HEK293 (cell line): Measurements from ENCODE around the gene PA2G4.

Experiments used
- CTCF ChIA-PET: fragments of 350-600 bp; formaldehyde crosslinking; extraction: SDS; loops from one replicate; lab custom pipeline; 2021; ENCODE audit warnings: antibody characterized with exemption; lab: Yijun Ruan, JAX
- POLR2A ChIA-PET: fragments of 300-600 bp; formaldehyde crosslinking; extraction: SDS; loops from one replicate; lab custom pipeline; 2020; ENCODE audit warnings: antibody characterized with exemption, inconsistent platforms; lab: Yijun Ruan, JAX
- H3K27ac ChIP-seq: fragments of 200-500 bp; sonication (Bioruptor generic); 2 replicates; pipeline ENCODE4 v1.5.1; 2014; ENCODE audit warnings: low read depth, low read length, control low read depth, inconsistent platforms; ENCODE audit errors: extremely low read depth
- H3K36me3 ChIP-seq, 2 experiments: fragments of 200-500 bp in 1 of 2; sonication (Bioruptor generic) in 1 of 2; 1 replicate in 1 of 2; 2 replicates in 1 of 2; pipeline ENCODE4 v1.5.1; 2014 to 2017; ENCODE audit warnings: inconsistent platforms in 2 of 2, low read length in 2 of 2; ENCODE audit not compliant: control insufficient read depth in 2 of 2, insufficient read depth in 1 of 2
- H3K4me1 ChIP-seq: fragments of 200-500 bp; sonication (Bioruptor generic); 2 replicates; pipeline ENCODE4 v1.5.1; 2014; ENCODE audit warnings: mild to moderate bottlenecking, low read length, inconsistent platforms; ENCODE audit not compliant: control insufficient read depth, insufficient read depth
- H3K4me3 ChIP-seq: 2 replicates; pipeline ENCODE4 v1.5.1; 2011; ENCODE audit warnings: low read depth, mild to moderate bottlenecking, control low read depth, low read length, moderate library complexity
- H3K9me3 ChIP-seq: fragments of 200-500 bp; sonication (Bioruptor generic); 2 replicates; pipeline ENCODE4 v1.5.1; 2014; ENCODE audit warnings: low read depth, low read length, inconsistent platforms; ENCODE audit not compliant: control insufficient read depth, insufficient read depth
- KLF17 ChIP-seq: fragments of 450-650 bp; formaldehyde crosslinking; IDR thresholded peaks from 2 replicates; pipeline ENCODE4 v1.5.1; 2016; ENCODE audit warnings: missing biosample characterization, missing genetic modification characterization
- KLF8 ChIP-seq: fragments of 450-650 bp; formaldehyde crosslinking; IDR thresholded peaks from 2 replicates; pipeline ENCODE4 v1.5.1; 2016; ENCODE audit warnings: missing biosample characterization, missing genetic modification characterization
- KLF9 ChIP-seq: fragments of 450-650 bp; formaldehyde crosslinking; IDR thresholded peaks from 2 replicates; pipeline ENCODE4 v1.5.1; 2016; ENCODE audit warnings: missing biosample characterization, missing genetic modification characterization, low read depth
- MEIS1 ChIP-seq: sonication (generic); formaldehyde crosslinking; IDR thresholded peaks from 2 replicates; pipeline ENCODE4 v1.8.1; 2022; ENCODE audit warnings: missing genetic modification reagents, mild to moderate bottlenecking, borderline replicate concordance
- MZF1 ChIP-seq: fragments of 450-650 bp; formaldehyde crosslinking; IDR thresholded peaks from 2 replicates; pipeline ENCODE4 v1.5.1; 2017; ENCODE audit warnings: missing biosample characterization, missing genetic modification characterization, borderline replicate concordance
- YY1 ChIP-seq: fragments of 450-650 bp; formaldehyde crosslinking; IDR thresholded peaks from 2 replicates; pipeline ENCODE4 v1.5.1; 2018; ENCODE audit warnings: missing biosample characterization, missing genetic modification characterization
- ZBTB44 ChIP-seq: fragments of 450-650 bp; IDR thresholded peaks from 2 replicates; pipeline ENCODE4 v1.5.1; 2018; ENCODE audit warnings: missing biosample characterization, mild to moderate bottlenecking, missing genetic modification characterization
- ZBTB49 ChIP-seq: fragments of 450-650 bp; formaldehyde crosslinking; IDR thresholded peaks from 2 replicates; pipeline ENCODE4 v1.5.1; 2016; ENCODE audit warnings: missing biosample characterization, missing genetic modification characterization, low read depth
- ZNF114 ChIP-seq: fragments of 450-650 bp; formaldehyde crosslinking; IDR thresholded peaks from 2 replicates; pipeline ENCODE4 v1.5.0; 2017; ENCODE audit warnings: missing biosample characterization, missing genetic modification characterization
- ZNF138 ChIP-seq: fragments of 450-650 bp; formaldehyde crosslinking; IDR thresholded peaks from 2 replicates; pipeline ENCODE4 v1.5.1; 2016; ENCODE audit warnings: missing biosample characterization, missing genetic modification characterization, borderline replicate concordance
- ZNF2 ChIP-seq: fragments of 450-650 bp; formaldehyde crosslinking; IDR thresholded peaks from 2 replicates; pipeline ENCODE4 v1.5.1; 2016; ENCODE audit warnings: missing biosample characterization, missing genetic modification characterization
- ZNF239 ChIP-seq: fragments of 450-650 bp; formaldehyde crosslinking; IDR thresholded peaks from 2 replicates; pipeline ENCODE4 v1.5.1; 2016; ENCODE audit warnings: missing biosample characterization, missing genetic modification characterization
- ZNF341 ChIP-seq: fragments of 450-650 bp; formaldehyde crosslinking; IDR thresholded peaks from 2 replicates; pipeline ENCODE4; 2016; ENCODE audit warnings: low read depth, missing biosample characterization, missing genetic modification characterization
- ZNF544 ChIP-seq: fragments of 450-650 bp; formaldehyde crosslinking; IDR thresholded peaks from 2 replicates; pipeline ENCODE4 v1.5.0; 2017; ENCODE audit warnings: missing biosample characterization, missing genetic modification characterization
- ZNF555 ChIP-seq: fragments of 450-650 bp; formaldehyde crosslinking; conservative IDR thresholded peaks from 2 replicates; pipeline ENCODE4 v1.5.1; 2017; ENCODE audit warnings: missing biosample characterization, mild to moderate bottlenecking, missing genetic modification characterization, inconsistent platforms
- ZNF600 ChIP-seq: fragments of 450-650 bp; formaldehyde crosslinking; IDR thresholded peaks from 2 replicates; pipeline ENCODE4 v1.5.1; 2016; ENCODE audit warnings: missing biosample characterization, missing genetic modification characterization
- ZNF677 ChIP-seq: fragments of 450-650 bp; IDR thresholded peaks from 2 replicates; pipeline ENCODE4 v1.5.0; 2018; ENCODE audit warnings: missing biosample characterization, mild to moderate bottlenecking, missing genetic modification characterization, moderate library complexity
- ZNF785 ChIP-seq: fragments of 450-650 bp; formaldehyde crosslinking; IDR thresholded peaks from 2 replicates; pipeline ENCODE4 v1.5.1; 2016; ENCODE audit warnings: missing biosample characterization, missing genetic modification characterization
- ZNF791 ChIP-seq: fragments of 450-650 bp; formaldehyde crosslinking; IDR thresholded peaks from 2 replicates; pipeline ENCODE4 v1.5.1; 2016; ENCODE audit warnings: missing biosample characterization, missing genetic modification characterization

The PA2G4 gene

GRCh38 chr12:56130876-56131275 is 26.5 kb downstream of the PA2G4 start:
- Histone ChIP-seq H3K9me3 (no peaks in the 10 kb centered on the region), H3K36me3 (peaks cover 26 to 55% of the 10 kb centered on the region in 2 experiments; a peak in 2 of 3 replicates), H3K4me3 (no peak overlapping the region), H3K27ac (no peak overlapping the region), H3K4me1 (peaks cover 9% of the 10 kb centered on the region)
- ChIA-PET POLR2A (interaction anchor here (1.3 kb wide), 1 partner anchor 13 kb away, joined by 3 read pairs; no protein-coding TSS in a partner anchor), CTCF (interaction anchor here (0.9 kb wide), 1 partner anchor 11 kb away, joined by 4 read pairs; no protein-coding TSS in a partner anchor)
- TF ChIP-seq KLF17 (tag by site-specific recombination) (no peak), MZF1 (tag by site-specific recombination) (no peak), ZNF600 (tag by site-specific recombination) (no peak), ZNF544 (tag by site-specific recombination) (no peak), ZNF785 (no peak), ZNF138 (tag by site-specific recombination) (no peak), ZBTB49 (no peak), ZNF791 (tag by site-specific recombination) (no peak), KLF9 (tag by site-specific recombination) (no peak), ZBTB44 (tag by site-specific recombination) (no peak), ZNF555 (tag by site-specific recombination) (no peak), ZNF341 (tag by site-specific recombination) (no peak), ZNF677 (tag by site-specific recombination) (no peak)

GRCh38 chr12:56134897-56135296 is 30.5 kb downstream of the PA2G4 start:
- POLR2A ChIA-PET = no interaction called here

More at GRCh38 chr12:56134897-56135296, 30.5 kb downstream of the PA2G4 start:
- Histone ChIP-seq H3K27ac (no peak overlapping the region), H3K9me3 (no peaks in the 10 kb centered on the region), H3K4me3 (no peak overlapping the region), H3K4me1 (no peaks in the 10 kb centered on the region), H3K36me3 (peaks cover 37 to 95% of the 10 kb centered on the region in 2 experiments; a peak in 2 of 3 replicates)
- CTCF ChIA-PET = no interaction called here
- no peak for TF ChIP-seq ZBTB44 (tag by site-specific recombination)
- no peak for TF ChIP-seq MEIS1 (CRISPR knock-in tag)
- TF ChIP-seq ZNF239 = no peak
- TF ChIP-seq KLF8 (tag by site-specific recombination) = no peak
- no peak for TF ChIP-seq YY1 (tag by site-specific recombination)
- no peak for TF ChIP-seq ZNF2 (tag by site-specific recombination)
- no peak for TF ChIP-seq ZNF114 (tag by site-specific recombination)
